GM11168 (cell line): ENCODE data around the gene NIPBL.
"Not testable (repeated sequence)": the region's sequence is repeated elsewhere in the genome, so short reads cannot be mapped to it uniquely, and the experiment has no call there.

ENCODE experiments used
- in situ Hi-C: fragments of 300-500 bp; cut with MboI; formaldehyde crosslinking; loops from one replicate; pipeline ENCODE4 v1.12.0; 2022; ENCODE audit warnings: low sequenced_read_pairs; ENCODE audit not compliant: unreplicated experiment

Gene NIPBL

GRCh38 chr5:36901077-36901476, 24.5 kb downstream of the NIPBL start:
- in situ Hi-C loops: not testable (repeated sequence)

- in situ Hi-C loops: no loop called here
Measured at GRCh38 chr5:36901856-36902255, 25.3 kb downstream of the NIPBL start.

GRCh38 chr5:36902353-36902752, 25.8 kb downstream of the NIPBL start:
- in situ Hi-C loops: no loop called here

DNA sequence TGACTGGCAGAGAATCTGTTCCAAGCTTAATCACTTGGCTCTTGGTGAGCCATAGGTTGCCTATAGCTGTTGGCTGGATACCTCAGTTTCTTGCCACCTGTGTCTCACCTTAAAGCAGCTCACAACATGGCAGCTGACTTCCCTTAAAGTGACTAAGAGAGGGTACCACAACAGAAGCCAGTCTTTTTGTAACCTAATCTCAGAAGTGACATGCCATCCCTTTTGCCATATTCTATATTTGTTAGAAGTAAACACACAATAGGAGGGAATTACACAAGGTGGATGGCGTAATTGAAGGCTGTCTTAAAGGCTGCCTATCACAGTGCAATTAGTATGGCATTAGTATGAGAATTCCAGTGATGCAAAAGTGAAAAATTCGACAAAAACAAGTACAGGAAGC, 28.1 kb downstream of the NIPBL start:
- in situ Hi-C loops: no loop called here

DNA sequence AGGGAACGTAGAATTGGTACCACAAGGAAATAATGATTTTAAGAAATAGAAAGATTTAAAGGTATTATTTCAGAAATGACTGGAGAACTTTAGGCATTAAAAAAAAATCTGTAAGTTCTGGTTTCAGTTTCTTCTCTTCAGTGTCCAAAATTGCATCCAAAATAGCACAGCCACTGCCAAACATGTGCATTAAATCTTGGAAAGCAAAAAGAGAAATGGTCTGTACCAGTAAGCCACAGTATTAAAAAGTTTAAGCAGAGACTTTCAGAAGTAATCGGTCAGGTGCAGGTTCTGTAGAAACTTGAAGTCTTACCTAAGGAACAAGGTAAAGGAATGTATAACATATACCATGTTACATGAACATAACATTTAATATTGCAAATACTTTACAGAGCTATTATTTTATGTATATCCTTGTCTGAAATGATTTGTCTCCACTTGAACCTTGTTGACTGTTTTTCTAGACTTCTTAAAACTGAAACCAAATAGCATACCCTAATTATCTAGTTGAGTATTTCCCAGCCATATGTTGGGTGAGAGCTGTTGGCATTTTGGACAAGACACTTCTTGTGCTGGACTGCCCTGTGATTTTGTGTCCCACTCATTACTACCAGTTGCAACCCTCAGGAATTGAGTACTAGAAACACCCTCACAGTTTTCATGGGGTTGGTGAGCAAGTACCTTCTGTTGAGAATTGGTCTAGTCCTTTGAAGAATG, 32.1 kb downstream of the NIPBL start:
- in situ Hi-C loops: no loop called here

GRCh38 chr5:36915653-36916052, 39.1 kb downstream of the NIPBL start:
- in situ Hi-C loops: no loop called here

DNA sequence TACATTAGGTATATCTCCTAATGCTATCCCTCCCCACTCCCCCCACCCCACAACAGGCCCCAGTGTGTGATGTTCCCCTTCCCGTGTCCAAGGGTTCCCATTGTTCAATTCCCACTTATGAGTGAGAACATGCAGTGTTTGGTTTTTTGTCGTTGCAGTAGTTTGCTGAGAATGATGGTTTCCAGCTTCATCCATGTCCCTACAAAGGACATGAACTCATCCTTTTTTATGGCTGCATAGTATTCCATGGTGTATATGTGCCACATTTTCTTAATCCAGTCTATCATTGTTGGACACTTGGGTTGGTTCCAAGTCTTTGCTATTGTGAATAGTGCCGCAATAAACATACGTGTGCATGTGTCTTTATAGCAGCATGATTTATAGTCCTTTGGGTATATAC, 40.0 kb downstream of the NIPBL start:
- in situ Hi-C loops: not testable (repeated sequence)

DNA sequence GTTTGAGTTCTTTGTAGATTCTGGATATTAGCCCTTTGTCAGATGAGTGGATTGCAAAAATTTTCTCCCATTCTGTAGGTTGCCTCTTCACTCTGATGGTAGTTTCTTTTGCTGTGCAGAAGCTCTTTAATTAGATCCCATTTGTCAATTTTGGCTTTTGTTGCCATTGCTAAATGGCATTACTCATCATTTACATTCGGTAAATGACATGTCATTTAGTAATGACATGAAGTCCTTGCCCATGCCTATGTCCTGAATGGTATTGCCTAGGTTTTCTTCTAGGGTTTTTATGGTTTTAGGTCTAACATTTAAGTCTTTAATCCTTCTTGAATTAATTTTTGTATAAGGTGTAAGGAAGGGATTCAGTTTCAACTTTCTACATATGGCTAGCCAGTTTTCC, 40.8 kb downstream of the NIPBL start:
- in situ Hi-C loops: not testable (repeated sequence)

- in situ Hi-C loops: no loop called here
Measured at GRCh38 chr5:36919238-36919637, 42.7 kb downstream of the NIPBL start.

GRCh38 chr5:36919650-36920049, 43.1 kb downstream of the NIPBL start:
- in situ Hi-C loops: no loop called here

DNA sequence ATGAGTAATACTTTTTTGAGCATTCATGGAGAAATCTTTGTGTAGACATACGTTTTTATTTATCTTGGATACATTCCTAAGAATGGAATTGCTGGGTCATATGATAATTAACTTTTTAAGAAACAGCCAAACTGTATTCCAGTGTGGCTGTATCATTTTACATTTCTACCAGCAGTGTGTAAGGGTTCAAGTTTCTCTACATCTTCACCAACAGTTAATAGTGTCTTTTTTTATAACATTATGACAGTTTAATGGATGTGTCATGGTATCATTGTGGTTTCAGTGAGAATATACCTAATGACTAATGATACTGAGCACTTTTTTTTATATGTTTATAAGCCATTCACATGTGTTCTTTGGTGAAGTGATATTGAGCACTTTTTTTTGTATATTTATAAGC, 52.4 kb downstream of the NIPBL start:
- in situ Hi-C loops: no loop called here

- in situ Hi-C loops: no loop called here
Measured at GRCh38 chr5:36929438-36929837, 52.9 kb downstream of the NIPBL start.

GRCh38 chr5:36932056-36932455, 55.5 kb downstream of the NIPBL start:
- in situ Hi-C loops: no loop called here

DNA sequence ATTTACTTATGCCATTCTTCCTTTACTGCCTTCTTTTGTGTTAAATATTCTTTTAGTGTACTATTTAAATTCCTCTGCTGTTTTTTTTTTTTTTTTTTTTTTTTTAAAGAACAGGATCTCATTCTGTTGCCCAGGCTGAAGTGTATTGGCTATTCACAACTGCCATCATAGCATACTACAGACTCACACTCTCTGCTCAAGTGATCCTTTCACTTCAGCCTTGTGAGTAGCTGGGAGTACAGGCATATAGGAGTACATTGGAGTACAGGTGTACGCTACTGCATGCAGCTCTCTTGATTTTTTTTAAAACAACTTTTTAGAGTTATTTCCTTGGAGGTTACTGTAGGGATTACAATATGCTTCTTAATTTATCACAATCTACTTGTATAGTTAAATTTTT, 56.1 kb downstream of the NIPBL start:
- in situ Hi-C loops: no loop called here

GRCh38 chr5:36934740-36935356, 58.3 kb downstream of the NIPBL start:
- in situ Hi-C loops: no loop called here

DNA sequence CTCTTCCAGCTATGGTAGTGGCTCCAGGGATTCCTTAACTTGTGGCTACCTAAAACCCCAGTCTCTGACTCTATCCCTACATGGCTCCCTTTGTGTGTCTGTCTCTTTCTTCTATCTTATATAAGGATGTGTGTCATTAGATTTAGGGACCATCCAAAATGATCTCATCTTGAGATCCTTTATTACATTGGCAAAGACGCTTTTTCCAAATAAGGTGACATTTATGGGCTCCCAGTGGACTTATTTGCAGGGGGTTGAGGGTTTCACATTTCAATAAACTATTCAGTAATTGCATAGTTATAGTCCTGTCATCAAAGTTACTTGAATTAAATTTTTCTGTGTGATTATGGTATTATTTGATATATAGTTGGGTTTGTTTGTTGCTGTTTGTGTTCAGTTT, 59.2 kb downstream of the NIPBL start:
- in situ Hi-C loops: no loop called here

- in situ Hi-C loops: no loop called here
Measured at GRCh38 chr5:36936309-36936708, 59.7 kb downstream of the NIPBL start.

DNA sequence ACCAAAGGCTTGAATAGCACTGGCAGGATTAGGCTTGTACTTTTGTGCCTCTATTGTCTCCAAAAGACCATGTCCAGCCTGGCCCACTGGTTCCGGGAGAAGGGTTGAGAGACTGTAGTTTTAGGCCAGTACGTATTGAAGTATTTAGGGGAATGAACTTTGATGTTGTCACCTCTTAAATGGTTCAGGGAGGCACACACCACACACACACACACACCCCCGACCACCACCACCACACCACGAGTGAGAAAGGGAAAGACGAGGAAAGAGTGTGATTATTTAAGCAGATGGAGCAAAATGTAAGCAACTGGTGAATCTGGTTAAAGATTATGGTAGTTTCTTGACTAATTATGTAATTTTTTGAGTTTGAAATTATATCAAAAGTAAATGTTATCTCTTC, 61.6 kb downstream of the NIPBL start:
- in situ Hi-C loops: no loop called here

DNA sequence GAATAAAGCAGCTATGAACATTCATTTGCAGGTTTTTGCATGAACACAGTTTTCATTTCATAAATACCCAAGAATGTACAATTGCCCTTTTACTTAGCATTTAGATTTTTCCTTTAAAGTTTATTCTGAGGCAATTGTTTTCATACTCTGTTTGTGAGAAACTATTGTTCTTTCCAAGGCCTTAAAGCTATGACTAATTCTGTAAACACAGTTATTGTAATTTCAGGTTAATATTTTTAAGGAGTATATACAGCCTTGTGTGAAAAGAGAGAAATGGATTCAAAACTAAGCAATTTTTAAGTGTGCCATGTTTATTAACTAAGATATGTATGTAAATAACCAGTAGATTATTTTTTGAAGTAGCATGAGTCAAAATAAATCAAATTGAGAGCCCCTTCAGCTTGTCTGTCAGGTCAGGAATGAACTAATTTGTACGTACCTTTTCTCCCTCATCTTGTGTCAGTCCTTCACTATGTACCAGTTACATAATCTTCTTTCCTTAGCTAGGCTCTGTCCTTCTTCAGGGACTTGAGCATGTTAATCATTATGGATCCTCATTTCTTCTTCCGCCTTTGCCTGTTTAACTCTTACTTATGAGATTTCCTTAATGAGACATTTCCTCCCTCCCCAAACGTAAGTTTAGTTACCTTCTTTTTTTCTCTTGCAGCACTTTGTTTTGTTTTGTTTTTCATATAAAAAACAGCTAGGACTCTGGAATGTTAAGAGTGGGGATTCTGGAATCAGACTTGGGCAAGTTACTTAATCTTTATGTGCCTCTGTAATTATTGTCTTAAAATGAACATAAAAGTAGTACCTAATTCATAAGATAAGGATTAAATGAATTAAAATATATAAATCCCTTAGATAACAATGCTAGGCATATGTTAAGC, 63.6 kb downstream of the NIPBL start:
- in situ Hi-C loops: no loop called here

GRCh38 chr5:36943584-36943983, 67.0 kb downstream of the NIPBL start:
- in situ Hi-C loops: no loop called here

GRCh38 chr5:36944024-36944423, 67.5 kb downstream of the NIPBL start:
- in situ Hi-C loops: no loop called here
